HG03064 (cell line): ENCODE data around the gene ZNF420.

ENCODE experiments used
- ATAC-seq: cut with Tn5 transposase; IDR thresholded peaks from one replicate; pipeline ENCODE4 v1.9.1; 2021; ENCODE audit warnings: low read depth; ENCODE audit not compliant: unreplicated experiment

The ZNF420 gene

GRCh38 chr19:37136111-37136510 is 57.9 kb downstream of the ZNF420 start:
- ATAC-seq, result no peak

GRCh38 chr19:37148214-37148613 is 70.0 kb downstream of the ZNF420 start:
- ATAC-seq, result no peak

- no peak for ATAC-seq
These were observed 81.9 kb downstream of the ZNF420 start for GRCh38 chr19:37160153-37160552.

GRCh38 chr19:37165635-37166034 is 87.4 kb downstream of the ZNF420 start:
- ATAC-seq, result no peak

- ATAC-seq, result peak; percentile 98
These were observed 94.4 kb downstream of the ZNF420 start, which contains the start of gene ZNF585A for GRCh38 chr19:37172368-37173366. TSS of gene ZNF585A (minus strand) at chr19:37172695. CDS start at chr19:37169910, 2,785 bp downstream.
